ENCODE measurements around the gene ATOH8. TPM values are rescaled to one million over a fixed set of nuclear protein-coding genes. Genes with fewer than 3 reads are reported as not detected.

Gene ATOH8
- total and polyA plus RNA-seq, 10 of the 15 experiments (the other 5 are each of a cell fraction or from before 2014, with no cell fraction given) = 0.03 to 0.60 TPM; not detected in 8

DNA sequence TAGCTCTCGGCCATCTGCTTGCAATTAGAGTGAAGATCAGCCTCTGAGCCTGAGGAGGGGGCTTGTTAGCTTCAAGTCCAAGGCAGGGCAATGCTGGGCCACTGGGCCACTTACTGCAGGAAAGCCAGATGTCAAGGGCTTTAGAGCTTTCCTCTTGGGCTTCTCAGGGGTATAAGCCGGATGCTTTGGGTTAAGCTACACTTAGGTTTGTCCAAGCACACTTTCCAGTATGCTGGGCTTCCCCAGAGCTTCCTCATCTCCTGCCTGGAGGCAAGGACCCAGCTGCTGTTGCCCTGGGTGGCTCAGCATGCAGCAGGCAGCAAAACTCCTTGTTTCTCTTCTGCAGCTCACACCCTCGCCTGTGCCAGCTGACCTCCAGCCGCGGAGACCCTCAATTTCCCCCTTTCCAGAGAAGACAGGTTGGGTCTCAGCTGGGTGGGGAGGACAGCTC lies 29.0 kb upstream of the ATOH8 start (continued):
- TF ChIP-seq ZZZ3 (IDR thresholded peaks at IDR 0.05; ENCODE audit: control insufficient read depth, insufficient read length, low read depth) (no peak), BRCA1 (IDR thresholded peaks at IDR 0.05; ENCODE audit: low read depth, low read length) (no peak)

DNA sequence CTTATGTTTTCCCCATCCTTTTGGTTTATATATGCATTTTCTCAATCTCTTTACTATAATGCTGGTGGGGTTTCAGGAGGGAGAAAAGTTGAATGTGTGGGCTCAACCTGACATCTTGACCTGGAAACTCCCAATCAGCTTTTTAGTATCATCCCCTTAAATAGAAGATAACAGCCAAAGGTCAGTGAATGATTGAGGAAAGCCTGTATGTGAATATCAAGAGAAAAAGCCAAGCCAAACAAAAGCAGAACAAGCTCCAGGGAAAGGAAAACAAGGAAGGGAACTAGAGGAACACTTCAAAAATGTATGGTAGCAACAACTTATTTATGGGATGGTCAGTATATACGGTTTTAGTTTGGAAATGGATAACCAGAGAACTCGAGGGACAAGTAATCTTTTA lies 28.3 kb upstream of the ATOH8 start:
- BruUV-seq (replicated peaks) = no TSS peak
- Histone ChIP-seq H3K27ac (ENCODE audit: control insufficient read depth, insufficient read depth) (no peak overlapping the region), H3K4me2 (ENCODE audit: control insufficient read depth, insufficient read depth) (no peak overlapping the region), H3K36me3 (ENCODE audit: control insufficient read depth in 2 of 2, insufficient read depth in 2 of 2, low read length in 1 of 2) (no peaks in the 10 kb centered on the region), H4K20me1 (ENCODE audit: control insufficient read depth, insufficient read depth) (no peaks in the 10 kb centered on the region), H3K4me3 (no peak overlapping the region), H3K79me2 (ENCODE audit: control insufficient read depth, insufficient read depth, low read length) (no peaks in the 10 kb centered on the region), H3K9ac (ENCODE audit: control insufficient read depth, insufficient read depth, low read length) (no peak overlapping the region), H2AFZ (ENCODE audit: control insufficient read depth, low read depth, low read length) (no peak overlapping the region), H3K27me3 (replicated peaks in 1 of 2; ENCODE audit: control insufficient read depth in 2 of 2, insufficient read depth in 2 of 2, low read length in 1 of 2) (no peaks in the 10 kb centered on the region; a peak in 1 of 4 replicates), H3K9me3 (replicated peaks; ENCODE audit: control insufficient read depth, insufficient read depth, low read length) (no peaks in the 10 kb centered on the region; the same call in 2 of the 3 replicates), H3K4me1 (ENCODE audit: control insufficient read depth, insufficient read depth, low read length) (no peaks in the 10 kb centered on the region)
- WGBS (ENCODE audit: insufficient coverage, insufficient replicate concordance, low lambda C conversion rate, missing lambda C conversion rate) = 12% methylated on average over 2 of the region's 2 CpGs
- FAIRE-seq (no peak), ATAC-seq (no peak), DNase-seq (ENCODE audit: low read depth, low spot score) (no peak)
- intact Hi-C loops (cut with micrococcal nuclease; ENCODE audit: unreplicated experiment) = loop anchor here (5.0 kb wide), 1 partner anchor 48 kb away; no protein-coding TSS in a partner anchor
- CTCF ChIA-PET = interaction anchor here (1.0 to 5.8 kb wide), 12 partner anchors 10 to 357 kb away, joined by 3 to 76 read pairs (median 8); no protein-coding TSS in a partner anchor
- TF ChIP-seq BRCA1 (IDR thresholded peaks at IDR 0.05; ENCODE audit: low read depth, low read length) (no peak), CBX5 (IDR thresholded peaks at IDR 0.05; ENCODE audit: low read depth) (no peak), NFYB (IDR thresholded peaks at IDR 0.05; ENCODE audit: insufficient read depth, low read depth, low read length) (no peak), RELA (IDR thresholded peaks at IDR 0.05; ENCODE audit: borderline replicate concordance, partially characterized antibody) (no peak), NFIC (IDR thresholded peaks at IDR 0.05; ENCODE audit: low read depth, low read length) (no peak), HDAC2 (IDR thresholded peaks at IDR 0.05) (no peak), TBL1XR1 (IDR thresholded peaks at IDR 0.05; ENCODE audit: low read depth, low read length) (no peak), JUND (IDR thresholded peaks at IDR 0.05; ENCODE audit: low read depth, low read length) (no peak), NR2C1 (IDR thresholded peaks at IDR 0.05) (no peak), KLF5 (IDR thresholded peaks at IDR 0.05; ENCODE audit: partially characterized antibody) (no peak), WRNIP1 (IDR thresholded peaks at IDR 0.05; ENCODE audit: borderline replicate concordance, low read depth, low read length) (no peak), NR2F1 (conservative IDR thresholded peaks at IDR 0.05) (no peak)
- TF ChIP-seq, protein P1, sequence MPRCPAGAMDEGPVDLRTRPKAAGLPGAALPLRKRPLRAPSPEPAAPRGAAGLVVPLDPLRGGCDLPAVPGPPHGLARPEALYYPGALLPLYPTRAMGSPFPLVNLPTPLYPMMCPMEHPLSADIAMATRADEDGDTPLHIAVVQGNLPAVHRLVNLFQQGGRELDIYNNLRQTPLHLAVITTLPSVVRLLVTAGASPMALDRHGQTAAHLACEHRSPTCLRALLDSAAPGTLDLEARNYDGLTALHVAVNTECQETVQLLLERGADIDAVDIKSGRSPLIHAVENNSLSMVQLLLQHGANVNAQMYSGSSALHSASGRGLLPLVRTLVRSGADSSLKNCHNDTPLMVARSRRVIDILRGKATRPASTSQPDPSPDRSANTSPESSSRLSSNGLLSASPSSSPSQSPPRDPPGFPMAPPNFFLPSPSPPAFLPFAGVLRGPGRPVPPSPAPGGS (IDR thresholded peaks at IDR 0.05; ENCODE audit: borderline replicate concordance, insufficient read depth, low read depth, low read length, poor library complexity, severe bottlenecking) = no peak
- TF ChIP-seq, protein P2, sequence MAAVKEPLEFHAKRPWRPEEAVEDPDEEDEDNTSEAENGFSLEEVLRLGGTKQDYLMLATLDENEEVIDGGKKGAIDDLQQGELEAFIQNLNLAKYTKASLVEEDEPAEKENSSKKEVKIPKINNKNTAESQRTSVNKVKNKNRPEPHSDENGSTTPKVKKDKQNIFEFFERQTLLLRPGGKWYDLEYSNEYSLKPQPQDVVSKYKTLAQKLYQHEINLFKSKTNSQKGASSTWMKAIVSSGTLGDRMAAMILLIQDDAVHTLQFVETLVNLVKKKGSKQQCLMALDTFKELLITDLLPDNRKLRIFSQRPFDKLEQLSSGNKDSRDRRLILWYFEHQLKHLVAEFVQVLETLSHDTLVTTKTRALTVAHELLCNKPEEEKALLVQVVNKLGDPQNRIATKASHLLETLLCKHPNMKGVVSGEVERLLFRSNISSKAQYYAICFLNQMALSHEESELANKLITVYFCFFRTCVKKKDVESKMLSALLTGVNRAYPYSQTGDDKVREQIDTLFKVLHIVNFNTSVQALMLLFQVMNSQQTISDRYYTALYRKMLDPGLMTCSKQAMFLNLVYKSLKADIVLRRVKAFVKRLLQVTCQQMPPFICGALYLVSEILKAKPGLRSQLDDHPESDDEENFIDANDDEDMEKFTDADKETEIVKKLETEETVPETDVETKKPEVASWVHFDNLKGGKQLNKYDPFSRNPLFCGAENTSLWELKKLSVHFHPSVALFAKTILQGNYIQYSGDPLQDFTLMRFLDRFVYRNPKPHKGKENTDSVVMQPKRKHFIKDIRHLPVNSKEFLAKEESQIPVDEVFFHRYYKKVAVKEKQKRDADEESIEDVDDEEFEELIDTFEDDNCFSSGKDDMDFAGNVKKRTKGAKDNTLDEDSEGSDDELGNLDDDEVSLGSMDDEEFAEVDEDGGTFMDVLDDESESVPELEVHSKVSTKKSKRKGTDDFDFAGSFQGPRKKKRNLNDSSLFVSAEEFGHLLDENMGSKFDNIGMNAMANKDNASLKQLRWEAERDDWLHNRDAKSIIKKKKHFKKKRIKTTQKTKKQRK (IDR thresholded peaks at IDR 0.05; ENCODE audit: low read depth, low read length) = no peak
- in situ Hi-C loops (cut with MboI) = loop anchor here (10.0 kb wide), 1 partner anchor 89 kb away; no protein-coding TSS in a partner anchor
- SMC1A ChIA-PET (ENCODE audit: uncharacterized antibody, unreplicated experiment) = interaction anchor here (0.7 to 2.7 kb wide), 15 partner anchors 10 to 102 kb away, joined by 3 to 18 read pairs (median 4); no protein-coding TSS in a partner anchor
- RAD21 ChIA-PET (ENCODE audit: unreplicated experiment) = interaction anchor here (1.0 to 3.7 kb wide), 8 partner anchors 12 to 102 kb away, joined by 3 to 15 read pairs (median 8); no protein-coding TSS in a partner anchor
- POLR2A ChIA-PET = interaction anchor here (1.2 to 1.3 kb wide), 3 partner anchors 10 to 20 kb away, joined by 3 to 4 read pairs (median 3); no protein-coding TSS in a partner anchor
